Ovary (tissue), 3 donors: ENCODE data around the gene DRAXIN.

Source experiments
- POLR2A ChIP-seq: fragments of 450-650 bp; IDR thresholded peaks from one replicate; pipeline ENCODE4 v1.6.1; 2017; ENCODE audit warnings: antibody characterized with exemption, mild to moderate bottlenecking, moderate library complexity
- TF ChIP-seq, protein P1 (sequence below), 3 donors: fragments of 450-650 bp in 2 of 3; fragments of 200-600 bp in 1 of 3; IDR thresholded peaks; one replicate each; pipeline versions ENCODE4 v1.5.1 to v1.8.0; 2016 to 2022; ENCODE audit warnings: antibody characterized with exemption in 3 of 3, mild to moderate bottlenecking in 1 of 3
- donor health status: DM: no; HTN: no; CAD: no.

DNA sequence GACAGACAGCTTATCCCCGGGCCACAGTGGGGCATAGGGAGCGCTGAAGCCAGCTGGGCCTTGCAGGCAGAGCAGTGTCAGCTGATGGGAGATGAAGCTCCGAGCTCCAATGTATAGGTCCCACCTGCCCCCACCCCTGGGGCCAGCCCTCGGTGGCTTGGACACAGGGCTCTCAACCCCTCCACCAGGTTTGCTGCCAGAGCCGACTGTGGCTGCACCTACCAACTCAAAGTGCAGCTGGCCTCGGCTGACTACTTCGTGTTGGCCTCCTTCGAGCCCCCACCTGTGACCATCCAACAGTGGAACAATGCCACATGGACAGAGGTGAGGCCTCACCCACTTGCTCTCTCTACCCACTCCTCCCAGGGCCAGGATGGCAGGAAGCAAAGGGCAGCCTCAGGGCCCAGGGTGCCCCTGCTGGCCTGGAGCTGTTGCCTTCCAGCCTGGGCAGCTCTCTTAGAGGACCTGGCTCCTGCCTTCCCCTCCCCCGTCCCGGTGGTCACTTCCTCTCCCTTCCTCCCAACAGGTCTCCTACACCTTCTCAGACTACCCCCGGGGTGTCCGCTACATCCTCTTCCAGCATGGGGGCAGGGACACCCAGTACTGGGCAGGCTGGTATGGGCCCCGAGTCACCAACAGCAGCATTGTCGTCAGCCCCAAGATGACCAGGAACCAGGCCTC is 18.3 kb upstream of the DRAXIN start:
- no peak for TF ChIP-seq POLR2A
- TF ChIP-seq, protein P1, sequence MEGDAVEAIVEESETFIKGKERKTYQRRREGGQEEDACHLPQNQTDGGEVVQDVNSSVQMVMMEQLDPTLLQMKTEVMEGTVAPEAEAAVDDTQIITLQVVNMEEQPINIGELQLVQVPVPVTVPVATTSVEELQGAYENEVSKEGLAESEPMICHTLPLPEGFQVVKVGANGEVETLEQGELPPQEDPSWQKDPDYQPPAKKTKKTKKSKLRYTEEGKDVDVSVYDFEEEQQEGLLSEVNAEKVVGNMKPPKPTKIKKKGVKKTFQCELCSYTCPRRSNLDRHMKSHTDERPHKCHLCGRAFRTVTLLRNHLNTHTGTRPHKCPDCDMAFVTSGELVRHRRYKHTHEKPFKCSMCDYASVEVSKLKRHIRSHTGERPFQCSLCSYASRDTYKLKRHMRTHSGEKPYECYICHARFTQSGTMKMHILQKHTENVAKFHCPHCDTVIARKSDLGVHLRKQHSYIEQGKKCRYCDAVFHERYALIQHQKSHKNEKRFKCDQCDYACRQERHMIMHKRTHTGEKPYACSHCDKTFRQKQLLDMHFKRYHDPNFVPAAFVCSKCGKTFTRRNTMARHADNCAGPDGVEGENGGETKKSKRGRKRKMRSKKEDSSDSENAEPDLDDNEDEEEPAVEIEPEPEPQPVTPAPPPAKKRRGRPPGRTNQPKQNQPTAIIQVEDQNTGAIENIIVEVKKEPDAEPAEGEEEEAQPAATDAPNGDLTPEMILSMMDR (IDR thresholded peaks at IDR 0.05) = no peak
